Breast epithelium (tissue), 3 donors: ENCODE results near the gene TJP2.

ENCODE experiments used
- CTCF ChIP-seq, 3 donors: fragments of 450-650 bp; IDR thresholded peaks; one replicate each; pipeline ENCODE4 v1.5.1; 2016 to 2017; ENCODE audit warnings: antibody characterized with exemption in 3 of 3, mild to moderate bottlenecking in 3 of 3, moderate library complexity in 3 of 3
- POLR2AphosphoS5 ChIP-seq, 3 donors: sonication (generic); formaldehyde crosslinking; IDR thresholded peaks; one replicate each; pipeline ENCODE4 v1.6.1; 2017; ENCODE audit warnings: antibody characterized with exemption in 3 of 3

GRCh38 chr9:69137311-69137710 is 36.8 kb upstream of the TJP2 start:
- no peak for TF ChIP-seq CTCF (IDR thresholded peaks at IDR 0.05)
- no peak for TF ChIP-seq POLR2AphosphoS5 (IDR thresholded peaks at IDR 0.05)
